HG03565 (cell line): ENCODE results near the gene HOXC13.

ENCODE experiments used
- ATAC-seq: cut with Tn5 transposase; IDR thresholded peaks from one replicate; pipeline ENCODE4 v1.9.1; 2021; ENCODE audit warnings: mild to moderate bottlenecking, moderate library complexity; ENCODE audit not compliant: unreplicated experiment

The HOXC13 gene

GRCh38 chr12:53937596-53938325, 870 bp upstream of the HOXC13 start:
- ATAC-seq: no peak

- no peak for ATAC-seq
Observed at GRCh38 chr12:53939141-53940108, 794 bp downstream of the HOXC13 start.

- ATAC-seq: no peak
Observed at GRCh38 chr12:53940443-53941014, 1.9 kb downstream of the HOXC13 start.

GRCh38 chr12:53941187-53941586, 2.6 kb downstream of the HOXC13 start:
- no peak for ATAC-seq

- no peak for ATAC-seq
Observed at GRCh38 chr12:53941750-53942149, 3.1 kb downstream of the HOXC13 start.

GRCh38 chr12:53942467-53942997, 3.9 kb downstream of the HOXC13 start:
- no peak for ATAC-seq

- no peak for ATAC-seq
Observed at GRCh38 chr12:53944209-53944608, 5.6 kb downstream of the HOXC13 start.

DNA sequence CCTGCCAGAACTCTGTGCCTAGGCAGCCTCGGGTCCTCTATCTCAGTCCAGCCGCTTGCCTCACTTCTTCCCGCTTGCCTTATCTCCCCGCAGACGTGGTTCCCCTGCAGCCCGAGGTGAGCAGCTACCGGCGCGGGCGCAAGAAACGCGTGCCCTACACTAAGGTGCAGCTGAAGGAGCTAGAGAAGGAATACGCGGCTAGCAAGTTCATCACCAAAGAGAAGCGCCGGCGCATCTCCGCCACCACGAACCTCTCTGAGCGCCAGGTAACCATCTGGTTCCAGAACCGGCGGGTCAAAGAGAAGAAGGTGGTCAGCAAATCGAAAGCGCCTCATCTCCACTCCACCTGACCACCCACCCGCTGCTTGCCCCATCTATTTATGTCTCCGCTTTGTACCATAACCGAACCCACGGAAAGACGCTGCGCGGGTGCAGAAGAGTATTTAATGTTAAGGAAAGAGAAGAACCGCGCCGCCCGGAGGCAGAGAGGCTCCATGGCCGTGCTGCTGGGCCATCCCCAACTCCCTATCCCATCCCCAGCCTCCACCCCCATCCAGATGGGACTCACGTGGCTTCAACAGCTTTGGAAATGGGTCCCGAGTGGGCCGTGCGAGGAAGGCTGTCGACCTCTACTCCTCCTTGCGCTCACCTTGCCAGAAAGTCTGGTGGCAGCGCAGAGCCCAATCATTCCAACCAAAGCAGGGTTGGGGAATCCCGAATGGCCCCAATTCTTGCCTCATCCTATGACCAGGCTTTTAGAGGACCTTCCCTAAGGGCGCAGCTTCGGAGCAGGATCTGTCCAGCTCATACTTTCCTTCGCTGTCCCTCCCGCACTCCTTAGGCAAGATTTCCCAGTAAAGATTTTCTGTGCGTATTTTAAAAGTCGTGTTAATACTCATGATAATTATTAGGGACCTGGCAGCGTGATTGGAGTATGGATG, 6.5 kb downstream of the HOXC13 start:
- no peak for ATAC-seq

- no peak for ATAC-seq
Observed at GRCh38 chr12:53947743-53948142, 9.1 kb downstream of the HOXC13 start.

- no peak for ATAC-seq
Observed at GRCh38 chr12:53948650-53949593, 10.3 kb downstream of the HOXC13 start.

DNA sequence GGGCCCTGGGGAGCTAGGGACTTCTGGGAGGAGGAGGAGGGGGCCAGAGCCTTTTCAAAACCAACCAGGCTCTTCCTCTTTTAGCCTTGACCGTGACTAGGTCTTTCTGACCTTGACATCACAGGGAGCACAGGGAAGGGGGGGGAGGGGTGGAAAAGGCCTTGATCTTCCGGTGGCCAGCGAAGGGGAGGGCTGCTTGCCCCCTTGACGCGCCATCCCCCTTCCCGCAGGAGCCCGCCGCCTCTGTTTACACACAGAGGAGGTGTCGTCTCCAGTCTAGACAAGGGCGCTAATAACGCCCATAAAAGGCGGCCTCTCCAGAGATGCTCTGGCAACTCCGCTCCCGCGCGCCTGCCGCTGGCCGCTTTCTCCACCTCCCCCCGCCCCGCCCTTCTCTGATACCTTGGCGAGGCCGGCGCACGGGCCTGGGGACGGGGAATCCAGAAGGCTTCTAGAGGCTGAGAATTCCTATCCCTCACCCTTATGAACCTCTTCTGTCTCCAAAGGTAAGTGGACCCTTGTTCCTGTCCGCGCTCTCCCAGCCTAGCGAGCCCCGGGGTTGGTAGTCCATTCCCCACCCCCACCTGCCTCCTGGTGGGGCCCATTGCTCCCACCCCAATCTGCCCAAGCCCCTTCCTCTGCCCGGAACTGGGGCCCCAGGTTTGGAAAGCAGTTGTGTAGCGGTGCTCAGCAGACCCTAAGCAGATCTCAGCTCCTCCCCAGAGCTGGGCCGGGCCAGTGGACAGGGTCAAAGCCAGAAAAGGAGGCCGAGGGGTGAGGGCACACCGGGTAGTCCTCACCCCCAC, 11.2 kb downstream of the HOXC13 start:
- ATAC-seq: no peak

GRCh38 chr12:53950437-53950773, 11.8 kb downstream of the HOXC13 start:
- ATAC-seq: no peak

DNA sequence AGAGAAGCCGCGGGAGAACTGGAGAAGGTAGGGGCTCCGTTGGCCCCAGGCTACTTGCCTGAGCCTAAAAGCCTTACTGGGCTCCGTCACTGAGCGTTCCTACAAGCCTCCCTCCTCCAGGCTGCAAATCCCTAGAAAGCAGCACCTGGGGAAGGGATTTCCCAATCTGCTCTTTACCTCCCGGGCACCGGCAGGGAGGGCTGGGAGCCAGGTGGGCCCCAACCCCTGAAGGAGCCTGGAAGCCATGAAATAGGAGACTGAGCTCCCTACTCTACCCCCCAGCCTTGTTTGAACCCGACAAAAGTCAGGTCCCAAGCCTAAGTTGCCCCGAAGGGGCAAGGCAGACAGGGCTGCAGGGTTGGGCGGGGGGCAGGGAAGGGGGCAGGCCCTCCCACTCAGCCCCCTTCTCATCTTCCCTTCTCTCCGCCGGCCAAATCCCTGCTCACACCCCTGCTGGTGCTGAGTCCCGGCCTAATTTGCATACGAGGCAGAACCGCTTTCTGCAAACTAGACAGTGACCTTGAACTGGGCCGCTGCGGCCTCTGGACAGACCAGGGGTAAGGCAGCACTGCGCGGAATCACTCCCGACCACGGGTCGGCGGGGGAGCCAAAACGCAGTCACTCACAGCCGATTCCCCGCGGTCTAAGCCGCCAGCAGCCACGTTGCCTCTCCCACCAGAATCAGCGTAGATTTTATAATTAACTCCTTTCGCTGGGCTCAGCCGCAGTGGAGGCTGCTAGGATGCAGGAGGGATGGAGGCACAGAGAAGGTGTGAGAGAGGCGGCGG, 12.4 kb downstream of the HOXC13 start:
- no peak for ATAC-seq

- no peak for ATAC-seq
Observed at GRCh38 chr12:53951577-53952334, 13.1 kb downstream of the HOXC13 start.

GRCh38 chr12:53952335-53952694, 13.7 kb downstream of the HOXC13 start:
- ATAC-seq: no peak

DNA sequence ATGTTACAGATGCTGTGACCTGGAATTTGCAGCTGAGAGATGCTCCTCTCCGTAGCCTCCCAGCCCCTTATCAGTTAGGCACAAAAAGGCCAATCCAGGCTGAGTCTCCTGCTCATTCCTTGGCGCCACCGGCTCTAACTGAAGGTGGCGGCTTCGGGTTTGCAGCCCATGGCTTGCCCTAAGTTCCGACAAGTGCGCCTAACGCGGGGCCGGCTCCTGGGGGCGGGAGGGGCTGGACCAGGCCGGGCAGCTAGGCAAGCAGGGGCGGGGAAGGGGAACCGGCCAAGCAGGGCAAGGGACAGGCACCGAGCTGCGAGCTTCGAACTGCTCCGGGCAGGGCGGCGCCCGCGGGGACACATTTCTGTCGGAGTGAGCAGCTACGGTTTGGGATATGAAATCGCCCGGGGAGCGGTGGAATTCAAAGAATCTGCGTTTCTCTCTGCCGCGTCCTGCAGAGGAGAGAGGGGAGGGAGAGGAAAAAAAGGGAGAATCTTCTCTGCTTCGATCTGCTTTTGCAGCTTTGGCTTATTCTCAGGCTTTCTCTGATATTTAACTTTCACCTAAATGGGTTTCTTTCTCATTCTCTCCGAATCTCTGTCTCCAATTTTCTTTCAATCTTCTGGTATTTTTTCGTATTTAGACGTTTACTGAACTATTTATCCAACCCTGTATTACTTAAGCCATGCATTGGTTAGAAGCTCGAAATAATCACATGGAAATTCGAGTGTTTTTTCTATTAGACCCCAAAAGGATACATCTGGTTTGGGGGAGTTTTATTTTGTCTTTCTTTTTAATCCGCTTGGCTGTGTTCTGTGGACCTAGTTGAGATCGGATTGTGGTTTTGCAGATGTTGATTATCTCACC, 14.5 kb downstream of the HOXC13 start:
- ATAC-seq: no peak
